Right cardiac atrium (tissue), 5 donors: Measurements from ENCODE around the gene SOD1. TPM values are rescaled to one million over a fixed set of nuclear protein-coding genes. Genes with fewer than 3 reads are reported as not detected.

Experiments
- ATAC-seq, 2 donors: fragments of 200-7000 bp; cut with Tn5 transposase; one replicate each; pipeline versions ENCODE4 v1.8.0 to v1.9.1; 2020; ENCODE audit warnings: moderate library complexity in 2 of 2, mild to moderate bottlenecking in 1 of 2
- DNase-seq, 3 donors: peaks; one replicate each; pipeline ENCODE4 v3.0.0-alpha.2; 2020
- H3K27ac ChIP-seq: one replicate; pipeline ENCODE4 v1.5.1; 2013; ENCODE audit warnings: mild to moderate bottlenecking, low read length, control low read depth, moderate library complexity
- H3K27me3 ChIP-seq: one replicate; pipeline ENCODE4 v1.6.1; 2013; ENCODE audit not compliant: control insufficient read depth, insufficient read depth
- H3K4me1 ChIP-seq: one replicate; pipeline ENCODE4 v1.6.1; 2013; ENCODE audit warnings: low read length; ENCODE audit not compliant: control insufficient read depth, insufficient read depth
- H3K4me3 ChIP-seq: one replicate; pipeline ENCODE4 v1.5.1; 2013; ENCODE audit warnings: low read length, control low read depth
- H3K9me3 ChIP-seq: one replicate; pipeline ENCODE4 v1.6.1; 2013; ENCODE audit warnings: low read length; ENCODE audit not compliant: control insufficient read depth
- WGBS: extraction: QIAGEN DNeasy Blood & Tissue Kit; methylation state at CpG from one replicate; pipeline ENCODE4 v1.1.7; 2013; 5-methylcytosine and 5-hydroxymethylcytosine counted together
- intact Hi-C, 4 donors: fragments of 100-400 bp; cut with DNase I; formaldehyde crosslinking; loops; one replicate each; pipeline versions ENCODE4 v1.11.0 to v1.14.0; 2022 to 2023
- polyA plus RNA-seq: library from polyadenylated mRNA; stranded (reverse); fragments of 200-250 nt; gene quantifications from one replicate; pipeline ENCODE4 v1.2.3, GENCODE V29; 2013
- total RNA-seq, 4 donors: library from RNA; stranded (reverse); fragmentation: NEBNext Ultra II Directional; extraction: Animal tissue kit (Norgen Biotek cat#: 25700); gene quantifications; one replicate each; pipeline ENCODE4 v1.2.1, GENCODE V29; 2021
- donor health status: healthy with polysubstance abuse.
- donor health status: DM: no; HTN: yes; CAD: no.
- donor health status: DM: no; HTN: no; CAD: no.
- donor health status: DM: no; HTN: yes; CAD: no; lungs with severe emphysema.
- donor health status: DM: yes; HTN: yes; CAD: no.

The SOD1 gene
- total and polyA plus RNA-seq, 5 donors, result 331 to 665 (median 369) TPM

DNA sequence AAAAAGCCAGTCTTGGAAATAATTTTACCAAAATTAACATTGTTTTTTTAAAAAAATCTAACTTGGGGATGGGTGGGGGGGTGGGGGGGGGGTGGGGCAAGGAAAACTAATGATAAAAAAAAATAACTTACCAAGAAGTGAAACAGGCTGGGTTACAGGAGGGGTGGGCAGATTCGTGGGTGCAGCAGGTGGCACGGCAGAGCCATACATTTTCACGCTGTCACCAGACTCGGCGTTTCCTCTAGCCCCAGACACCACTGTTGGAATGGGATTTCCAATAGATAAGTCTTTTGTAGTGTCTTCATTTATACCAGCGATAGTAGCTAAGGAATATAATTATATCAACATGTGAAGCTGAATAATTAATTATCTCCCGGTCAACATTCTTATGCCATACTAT lies 25.4 kb downstream of the SOD1 start:
- no peaks in the 10 kb centered on the region for H3K27me3 ChIP-seq
- intact Hi-C loops, result no loop called here
- H3K27ac ChIP-seq, result no peak overlapping the region
- H3K9me3 ChIP-seq, result no peaks in the 10 kb centered on the region
- H3K4me3 ChIP-seq, result no peak overlapping the region
- ATAC-seq, result no peak
- WGBS, result 94% methylated on average over 7 of the region's 7 CpGs
- DNase-seq, result no peak
- no peaks in the 10 kb centered on the region for H3K4me1 ChIP-seq

DNA sequence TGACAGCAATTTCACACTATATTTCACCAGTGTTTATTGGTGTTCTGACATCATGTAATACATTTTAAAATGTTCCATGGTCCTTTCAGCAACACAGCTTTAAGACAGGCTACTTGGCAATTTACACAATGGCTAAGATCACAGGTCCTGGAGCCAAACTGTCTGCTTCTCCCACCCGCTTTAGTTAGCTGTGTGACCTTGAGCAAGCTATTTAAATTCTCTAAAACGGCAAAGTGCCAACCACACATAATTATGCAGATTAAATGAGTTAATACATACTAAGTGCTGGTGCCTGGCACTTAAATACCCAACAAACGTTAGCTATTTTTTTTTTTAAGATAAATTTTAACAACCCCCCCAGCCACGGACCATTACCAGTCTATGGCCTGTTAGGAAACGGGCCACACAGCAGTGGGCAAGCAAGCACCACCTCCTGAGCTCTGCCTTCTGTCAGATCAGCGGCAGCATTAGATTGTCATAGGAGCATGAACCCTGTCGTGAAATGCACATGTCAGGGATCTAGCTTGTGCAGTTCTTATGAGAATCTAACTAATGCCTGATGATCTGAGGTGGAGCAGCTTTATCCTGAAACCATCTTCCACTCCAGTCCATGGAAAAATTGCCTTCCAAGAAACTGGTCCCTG lies 26.9 kb downstream of the SOD1 start:
- ATAC-seq (peak; percentile 41 to 51), DNase-seq (no peak)
- Histone ChIP-seq H3K9me3 (no peaks in the 10 kb centered on the region), H3K27ac (no peak overlapping the region), H3K27me3 (no peaks in the 10 kb centered on the region), H3K4me1 (no peaks in the 10 kb centered on the region), H3K4me3 (no peak overlapping the region)
- intact Hi-C loops, result no loop called here
- WGBS, result 65% methylated on average over 7 of the region's 7 CpGs

DNA sequence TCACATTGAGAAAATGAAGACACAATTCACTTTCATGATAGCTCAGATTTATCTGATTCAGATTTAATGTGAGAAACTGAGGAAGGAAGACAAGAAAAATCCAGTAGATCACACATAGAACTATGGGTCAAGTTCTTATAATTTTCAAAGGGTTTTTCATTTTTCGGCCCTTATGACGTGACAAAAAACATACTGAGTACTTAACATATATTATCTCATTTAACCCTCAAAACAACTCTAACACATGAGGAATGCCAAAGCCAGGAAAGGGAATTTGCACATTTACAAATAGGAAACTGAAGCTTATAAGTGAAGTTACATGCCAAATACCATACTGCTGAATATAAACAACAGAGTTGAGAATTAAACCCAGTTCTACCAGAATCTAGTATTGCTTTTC lies 27.6 kb downstream of the SOD1 start:
- no peak overlapping the region for H3K4me3 ChIP-seq
- intact Hi-C loops, result no loop called here
- no peaks in the 10 kb centered on the region for H3K9me3 ChIP-seq
- H3K27me3 ChIP-seq, result no peaks in the 10 kb centered on the region
- H3K4me1 ChIP-seq, result no peaks in the 10 kb centered on the region
- WGBS, result 89% methylated on average over 2 of the region's 2 CpGs
- H3K27ac ChIP-seq, result no peak overlapping the region
- no peak for ATAC-seq
- no peak for DNase-seq

DNA sequence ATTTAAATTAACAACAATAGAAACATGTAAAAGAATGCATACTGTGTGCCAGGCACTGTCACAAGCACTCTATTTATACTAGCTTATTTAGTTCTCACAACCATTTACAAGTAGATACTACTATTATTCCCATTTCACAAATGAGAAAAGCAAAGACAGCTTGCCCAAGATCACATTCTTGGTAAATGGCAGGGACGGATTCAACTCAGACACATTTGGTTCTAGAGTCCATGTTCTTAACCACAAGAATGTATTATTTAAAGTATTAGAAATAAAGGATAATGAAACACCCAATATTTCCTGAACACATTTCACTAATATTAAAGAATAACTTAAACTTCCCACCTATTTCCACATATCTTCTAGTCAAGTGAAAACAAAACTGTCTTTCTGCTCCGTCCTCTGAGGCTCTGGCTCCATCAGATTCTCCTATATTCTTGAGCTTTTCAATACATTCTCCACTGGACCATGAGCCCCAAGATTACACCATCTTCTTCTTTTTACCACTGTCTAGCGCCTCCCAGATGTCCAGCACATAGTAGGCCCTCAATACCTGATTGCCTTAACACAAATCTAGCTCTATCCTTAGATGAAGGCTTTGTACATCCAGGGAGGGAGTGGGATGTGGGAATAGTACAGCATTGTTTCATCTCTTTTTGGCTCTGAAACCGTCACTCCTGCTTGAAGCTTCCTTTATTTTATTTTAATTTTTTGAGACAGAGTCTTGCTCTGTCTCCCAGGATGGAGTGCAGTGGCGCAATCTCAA lies 29.3 kb downstream of the SOD1 start:
- Histone ChIP-seq H3K4me3 (no peak overlapping the region), H3K4me1 (no peaks in the 10 kb centered on the region), H3K9me3 (no peaks in the 10 kb centered on the region), H3K27me3 (no peaks in the 10 kb centered on the region), H3K27ac (no peak overlapping the region)
- 94% methylated on average over 5 of the region's 5 CpGs for WGBS
- no peak for ATAC-seq
- no peak for DNase-seq
- intact Hi-C loops, result no loop called here

DNA sequence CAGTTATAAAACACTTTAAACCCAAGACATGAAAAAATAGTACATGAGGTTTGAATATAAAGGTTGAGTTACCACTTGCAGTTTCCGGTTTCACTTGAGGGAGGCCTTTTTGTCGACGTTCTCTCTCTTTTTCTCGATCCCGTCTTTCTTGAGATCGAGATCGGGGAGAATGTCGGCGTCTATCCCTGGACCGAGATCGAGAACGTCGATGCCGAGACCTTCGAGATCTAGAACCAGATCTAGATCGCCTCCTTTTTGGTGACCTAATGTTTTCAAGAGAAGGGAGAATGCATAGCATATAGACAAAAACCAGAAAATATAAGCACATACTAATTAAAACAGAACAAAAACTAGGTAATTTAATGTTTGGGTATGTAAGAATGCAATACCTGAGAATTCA lies 33.7 kb downstream of the SOD1 start:
- ATAC-seq (no peak), DNase-seq (no peak)
- Histone ChIP-seq H3K27ac (no peak overlapping the region), H3K9me3 (no peaks in the 10 kb centered on the region), H3K4me1 (no peaks in the 10 kb centered on the region), H3K4me3 (no peak overlapping the region), H3K27me3 (no peaks in the 10 kb centered on the region)
- WGBS, result 98% methylated on average over 16 of the region's 16 CpGs
- intact Hi-C loops, result no loop called here

DNA sequence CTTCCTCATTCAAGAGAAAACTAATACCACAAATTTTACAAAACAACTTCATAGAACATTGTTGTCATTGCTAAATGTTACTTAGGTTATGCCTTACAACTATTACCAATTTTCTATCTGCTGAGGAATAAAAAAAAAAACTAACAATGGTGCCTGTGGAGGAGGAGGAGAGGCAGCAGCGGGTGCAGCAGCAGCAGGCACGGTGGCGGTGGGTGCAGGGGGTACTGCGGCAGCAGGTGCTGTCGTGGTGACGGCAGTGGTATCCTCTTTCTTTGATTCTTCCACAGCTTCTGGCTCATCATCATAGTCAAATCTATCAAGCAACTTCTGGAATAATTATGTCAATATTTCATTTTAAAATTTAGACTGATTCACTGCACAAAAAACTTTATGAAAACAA lies 36.9 kb downstream of the SOD1 start:
- intact Hi-C loops, result no loop called here
- Histone ChIP-seq H3K27me3 (no peaks in the 10 kb centered on the region), H3K9me3 (no peaks in the 10 kb centered on the region), H3K4me3 (no peak overlapping the region), H3K4me1 (no peaks in the 10 kb centered on the region), H3K27ac (no peak overlapping the region)
- WGBS, result 93% methylated on average over 6 of the region's 6 CpGs
- DNase-seq (no peak), ATAC-seq (no peak)

DNA sequence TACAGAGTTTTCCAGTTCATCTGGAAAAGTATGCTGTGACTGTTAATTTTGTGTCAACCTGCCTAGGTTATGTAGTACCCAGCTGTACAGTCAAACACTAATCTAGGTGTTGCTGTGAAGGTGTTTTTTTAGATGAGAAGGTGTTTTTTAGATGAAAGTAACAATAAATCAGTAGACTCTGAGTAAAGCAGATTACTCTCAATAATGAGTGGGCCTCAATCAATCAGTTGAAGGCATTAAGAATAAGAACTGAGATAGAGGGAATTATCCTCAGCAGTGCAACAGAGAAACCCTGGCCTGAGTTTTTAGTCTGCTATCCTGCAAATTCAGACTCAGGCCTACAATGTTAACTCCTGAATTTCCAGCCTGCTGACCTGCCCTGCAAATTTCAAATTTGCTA lies 39.0 kb downstream of the SOD1 start:
- Histone ChIP-seq H3K9me3 (no peaks in the 10 kb centered on the region), H3K27ac (no peak overlapping the region), H3K27me3 (no peaks in the 10 kb centered on the region), H3K4me1 (no peaks in the 10 kb centered on the region), H3K4me3 (no peak overlapping the region)
- DNase-seq, result no peak
- ATAC-seq, result no peak
- intact Hi-C loops, result no loop called here

DNA sequence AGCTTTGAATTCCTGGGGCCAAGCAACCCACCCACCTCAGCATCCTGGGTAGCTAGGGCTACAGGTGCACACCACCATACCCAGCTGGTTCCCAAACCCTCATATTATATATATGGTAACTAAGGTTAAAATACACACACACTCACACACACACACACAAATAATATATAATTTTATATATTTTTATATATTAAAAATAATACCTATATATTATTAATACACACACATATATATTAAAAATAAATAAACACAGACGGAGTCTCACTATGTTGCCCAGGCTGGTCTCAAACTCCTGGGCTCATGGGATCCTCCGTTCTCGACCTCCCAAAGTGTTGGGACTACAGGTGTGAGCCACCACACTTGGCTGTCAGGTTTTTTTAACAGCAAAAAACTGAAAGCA lies 40.5 kb downstream of the SOD1 start:
- ATAC-seq, result no peak
- Histone ChIP-seq H3K27me3 (no peaks in the 10 kb centered on the region), H3K9me3 (no peaks in the 10 kb centered on the region), H3K27ac (no peak overlapping the region), H3K4me3 (no peak overlapping the region), H3K4me1 (no peaks in the 10 kb centered on the region)
- intact Hi-C loops, result no loop called here
- no peak for DNase-seq
- WGBS, result over 99% methylated on average over 3 of the region's 3 CpGs

DNA sequence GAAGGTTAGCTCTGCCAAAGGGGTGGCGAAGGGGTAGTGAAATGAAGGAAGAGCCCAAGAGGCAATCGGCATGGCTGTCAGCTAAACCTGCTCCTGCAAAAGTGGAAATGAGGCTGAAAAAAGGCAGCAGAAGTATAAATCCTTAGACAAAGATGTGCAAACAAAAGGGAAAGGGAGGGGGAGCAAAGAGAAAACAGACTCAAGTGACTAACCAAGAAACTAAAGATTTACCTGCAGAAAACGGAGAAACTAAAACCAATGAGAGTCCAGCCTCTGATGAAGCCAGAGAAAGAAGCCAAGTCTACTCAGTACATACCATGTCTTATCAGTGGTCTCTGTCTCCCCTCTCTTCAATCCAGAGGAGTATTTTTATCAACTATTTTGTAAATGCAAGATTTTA lies 47.1 kb downstream of the SOD1 start:
- no peak overlapping the region for H3K4me3 ChIP-seq
- no peaks in the 10 kb centered on the region for H3K9me3 ChIP-seq
- intact Hi-C loops, result no loop called here
- ATAC-seq (no peak), DNase-seq (no peak)
- no peaks in the 10 kb centered on the region for H3K4me1 ChIP-seq
- no peaks in the 10 kb centered on the region for H3K27me3 ChIP-seq
- 90% methylated on average over 3 of the region's 3 CpGs for WGBS
- no peak overlapping the region for H3K27ac ChIP-seq

DNA sequence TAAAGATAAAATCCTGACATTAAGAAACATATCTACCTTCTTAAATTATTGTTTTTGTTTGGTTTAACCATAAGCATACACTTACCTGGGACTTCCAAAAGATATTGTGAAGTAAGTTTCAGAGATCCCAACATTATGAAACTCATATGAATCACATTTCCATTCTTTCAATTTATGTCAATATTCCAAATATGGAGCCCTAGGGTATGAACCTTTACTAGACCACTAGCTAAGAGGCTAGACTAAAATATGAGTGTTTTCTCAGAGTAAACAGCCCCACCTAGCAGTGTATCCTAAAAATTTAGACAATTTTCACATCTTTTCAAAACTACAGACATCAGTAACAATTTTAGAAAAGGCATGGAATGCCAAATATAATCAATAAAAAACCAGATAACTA lies 48.0 kb downstream of the SOD1 start:
- Histone ChIP-seq H3K4me3 (no peak overlapping the region), H3K9me3 (no peaks in the 10 kb centered on the region), H3K4me1 (no peaks in the 10 kb centered on the region), H3K27ac (no peak overlapping the region), H3K27me3 (no peaks in the 10 kb centered on the region)
- no peak for ATAC-seq
- intact Hi-C loops, result no loop called here
- DNase-seq, result no peak

DNA sequence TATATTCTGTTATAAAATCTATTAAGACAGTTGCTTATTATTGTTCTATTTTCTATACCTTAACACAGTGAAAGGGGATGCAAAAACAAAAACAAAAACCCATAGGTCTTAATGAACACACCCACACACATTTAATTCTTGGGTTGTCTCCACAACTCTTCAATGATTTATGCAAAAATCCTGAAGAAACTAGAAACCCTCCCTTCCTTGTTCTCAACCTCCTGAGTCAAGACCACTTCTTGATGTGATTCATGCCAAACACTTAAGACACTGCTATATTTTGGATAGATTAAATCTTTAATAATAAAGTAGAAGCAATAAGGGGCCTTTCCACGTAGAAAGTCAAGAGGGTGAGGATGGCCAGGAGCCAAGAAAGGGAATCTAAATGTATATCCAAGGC lies 49.0 kb downstream of the SOD1 start:
- Histone ChIP-seq H3K27me3 (no peaks in the 10 kb centered on the region), H3K4me1 (no peaks in the 10 kb centered on the region), H3K27ac (no peak overlapping the region), H3K9me3 (no peaks in the 10 kb centered on the region), H3K4me3 (no peak overlapping the region)
- ATAC-seq (no peak), DNase-seq (no peak)
- intact Hi-C loops, result no loop called here
- 32% methylated on average over 1 of the region's 1 CpG for WGBS

DNA sequence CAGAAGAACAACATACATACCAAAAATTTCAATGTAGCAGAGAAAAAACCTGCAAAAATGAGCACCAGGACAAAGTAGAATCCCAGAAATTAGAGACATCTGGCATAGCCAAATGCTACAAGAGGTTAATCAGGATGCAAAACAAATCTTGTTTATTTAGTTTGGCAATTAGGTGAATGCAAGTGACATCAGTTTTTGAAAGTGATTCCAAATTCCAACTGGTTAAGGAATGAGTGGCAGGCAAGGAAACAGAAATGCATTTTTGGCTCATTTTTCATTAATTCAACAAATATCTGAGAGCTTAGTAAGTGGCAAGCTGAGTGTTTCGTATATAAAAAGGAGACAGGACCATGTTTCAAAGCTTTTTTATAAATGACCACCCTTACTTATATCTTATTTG lies 51.1 kb downstream of the SOD1 start:
- Histone ChIP-seq H3K27me3 (no peaks in the 10 kb centered on the region), H3K4me1 (no peaks in the 10 kb centered on the region), H3K4me3 (no peak overlapping the region), H3K9me3 (no peaks in the 10 kb centered on the region), H3K27ac (no peak overlapping the region)
- WGBS, result 48% methylated on average over 1 of the region's 1 CpG
- DNase-seq (no peak), ATAC-seq (no peak)
- intact Hi-C loops, result no loop called here
